SK-N-SH treated with all-trans-retinoic acid at 6 μM for 48 hours (cell line): ENCODE data around the gene ZHX3.

Experiments used
- ATAC-seq: fragments of 200-7000 bp; cut with Tn5 transposase; 3 replicates; pipeline ENCODE4 v1.9.1; 2020; ENCODE audit warnings: mild to moderate bottlenecking, moderate library complexity
- BACH2 ChIP-seq: fragments of 250-450 bp; sonication (Bioruptor Pico); IDR thresholded peaks from 2 replicates; pipeline ENCODE4 v1.9.0; 2021; ENCODE audit warnings: mild to moderate bottlenecking, borderline replicate concordance
- CSDC2 ChIP-seq: fragments of 250-450 bp; sonication (Bioruptor Pico); IDR thresholded peaks from 2 replicates; pipeline ENCODE4 v1.5.0; 2020; ENCODE audit warnings: mild to moderate bottlenecking, moderate library complexity
- ESRRG ChIP-seq: fragments of 250-450 bp; sonication (Bioruptor Pico); IDR thresholded peaks from 2 replicates; pipeline ENCODE4 v1.6.1; 2021; ENCODE audit warnings: mild to moderate bottlenecking
- GLIS3 ChIP-seq: fragments of 250-450 bp; sonication (Bioruptor Pico); IDR thresholded peaks from 2 replicates; pipeline ENCODE4 v1.5.0; 2020; ENCODE audit warnings: mild to moderate bottlenecking, moderate library complexity
- ISL1 ChIP-seq: fragments of 250-450 bp; sonication (Bioruptor Pico); IDR thresholded peaks from 2 replicates; pipeline ENCODE4 v2.1.2; 2022; ENCODE audit warnings: mild to moderate bottlenecking, moderate library complexity
- RARB ChIP-seq: fragments of 250-450 bp; sonication (Bioruptor Pico); IDR thresholded peaks from 2 replicates; pipeline ENCODE4 v1.8.0; 2021; ENCODE audit warnings: mild to moderate bottlenecking, moderate library complexity
- SNAI2 ChIP-seq: fragments of 250-450 bp; sonication (Bioruptor Pico); IDR thresholded peaks from 2 replicates; pipeline ENCODE4 v1.5.0; 2020; ENCODE audit warnings: mild to moderate bottlenecking, moderate library complexity
- TCF4 ChIP-seq: fragments of 250-450 bp; sonication (Bioruptor Pico); IDR thresholded peaks from 2 replicates; pipeline ENCODE4 v1.8.0; 2021; ENCODE audit warnings: mild to moderate bottlenecking, moderate library complexity, borderline replicate concordance
- TOX ChIP-seq: fragments of 250-450 bp; sonication (Bioruptor Pico); IDR thresholded peaks from 2 replicates; pipeline ENCODE4 v1.8.0; 2021; ENCODE audit warnings: mild to moderate bottlenecking, moderate library complexity, borderline replicate concordance
- ZC3H10 ChIP-seq: fragments of 250-450 bp; sonication (Bioruptor Pico); IDR thresholded peaks from 2 replicates; pipeline ENCODE4 v1.5.1; 2021; ENCODE audit warnings: mild to moderate bottlenecking, moderate library complexity
- ZFP3 ChIP-seq: fragments of 250-450 bp; sonication (Bioruptor Pico); IDR thresholded peaks from 2 replicates; pipeline ENCODE4 v1.5.0; 2020; ENCODE audit warnings: mild to moderate bottlenecking, moderate library complexity
- ZFP30 ChIP-seq: fragments of 450-650 bp; formaldehyde crosslinking; IDR thresholded peaks from 2 replicates; pipeline ENCODE4 v1.5.0; 2022; ENCODE audit warnings: mild to moderate bottlenecking, moderate library complexity
- ZNF565 ChIP-seq: fragments of 450-650 bp; formaldehyde crosslinking; conservative IDR thresholded peaks from 2 replicates; pipeline ENCODE4 v1.5.0; 2020; ENCODE audit warnings: low read depth, mild to moderate bottlenecking, moderate library complexity
- ZNF70 ChIP-seq: fragments of 450-650 bp; formaldehyde crosslinking; IDR thresholded peaks from 2 replicates; pipeline ENCODE4 v1.5.0; 2020; ENCODE audit warnings: mild to moderate bottlenecking, moderate library complexity
- TF ChIP-seq, protein P1 (sequence below): fragments of 250-450 bp; sonication (Bioruptor Pico); IDR thresholded peaks from 2 replicates; pipeline ENCODE4 v1.8.0; 2020; ENCODE audit warnings: mild to moderate bottlenecking, moderate library complexity, borderline replicate concordance
- TF ChIP-seq, protein P2 (sequence below): fragments of 250-450 bp; sonication (Bioruptor Pico); IDR thresholded peaks from 2 replicates; pipeline ENCODE4 v1.5.1; 2021; ENCODE audit warnings: mild to moderate bottlenecking, moderate library complexity
- TF ChIP-seq, protein P3 (sequence below): fragments of 250-450 bp; sonication (Bioruptor Pico); IDR thresholded peaks from 2 replicates; pipeline ENCODE4 v1.5.1; 2020; ENCODE audit warnings: low read depth, mild to moderate bottlenecking, moderate library complexity
- TF ChIP-seq, protein P4 (sequence below): fragments of 250-450 bp; sonication (Bioruptor Pico); IDR thresholded peaks from 2 replicates; pipeline ENCODE4 v1.5.0; 2020; ENCODE audit warnings: mild to moderate bottlenecking, moderate library complexity
- TF ChIP-seq, protein P5 (sequence below): fragments of 250-450 bp; sonication (Bioruptor Pico); IDR thresholded peaks from 2 replicates; pipeline ENCODE4 v1.8.0; 2021; ENCODE audit warnings: low read depth, mild to moderate bottlenecking, moderate library complexity, borderline replicate concordance

ZHX3 gene

DNA sequence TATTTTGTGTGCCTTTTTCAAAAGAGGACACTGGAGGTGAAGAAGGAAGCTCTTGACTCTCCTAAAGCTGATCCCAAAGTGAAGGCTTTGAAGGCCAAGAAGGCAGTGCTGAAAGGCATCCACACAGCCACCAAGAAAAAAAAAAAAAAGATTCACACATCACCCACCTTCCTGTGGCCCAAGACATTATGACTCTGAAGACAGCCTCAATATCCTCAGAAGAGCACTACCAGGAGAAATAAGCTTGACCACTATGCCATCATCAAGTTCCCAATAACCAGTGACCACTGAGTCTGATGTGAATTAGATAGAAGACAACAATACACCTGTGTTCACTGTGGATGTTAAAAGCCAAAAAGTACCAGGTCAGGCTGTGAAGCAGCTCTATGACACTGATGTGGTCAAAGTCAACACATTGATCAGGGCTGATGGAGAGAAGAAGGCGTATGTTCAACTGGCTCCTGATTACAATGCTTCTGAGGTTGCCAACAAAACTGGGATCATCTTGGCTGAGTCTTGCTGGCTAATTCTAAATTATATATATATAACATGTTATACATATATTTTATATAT lies 120.8 kb downstream of the ZHX3 start (continued):
- TF ChIP-seq, protein P1, sequence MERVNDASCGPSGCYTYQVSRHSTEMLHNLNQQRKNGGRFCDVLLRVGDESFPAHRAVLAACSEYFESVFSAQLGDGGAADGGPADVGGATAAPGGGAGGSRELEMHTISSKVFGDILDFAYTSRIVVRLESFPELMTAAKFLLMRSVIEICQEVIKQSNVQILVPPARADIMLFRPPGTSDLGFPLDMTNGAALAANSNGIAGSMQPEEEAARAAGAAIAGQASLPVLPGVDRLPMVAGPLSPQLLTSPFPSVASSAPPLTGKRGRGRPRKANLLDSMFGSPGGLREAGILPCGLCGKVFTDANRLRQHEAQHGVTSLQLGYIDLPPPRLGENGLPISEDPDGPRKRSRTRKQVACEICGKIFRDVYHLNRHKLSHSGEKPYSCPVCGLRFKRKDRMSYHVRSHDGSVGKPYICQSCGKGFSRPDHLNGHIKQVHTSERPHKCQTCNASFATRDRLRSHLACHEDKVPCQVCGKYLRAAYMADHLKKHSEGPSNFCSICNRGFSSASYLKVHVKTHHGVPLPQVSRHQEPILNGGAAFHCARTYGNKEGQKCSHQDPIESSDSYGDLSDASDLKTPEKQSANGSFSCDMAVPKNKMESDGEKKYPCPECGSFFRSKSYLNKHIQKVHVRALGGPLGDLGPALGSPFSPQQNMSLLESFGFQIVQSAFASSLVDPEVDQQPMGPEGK = no peak

DNA sequence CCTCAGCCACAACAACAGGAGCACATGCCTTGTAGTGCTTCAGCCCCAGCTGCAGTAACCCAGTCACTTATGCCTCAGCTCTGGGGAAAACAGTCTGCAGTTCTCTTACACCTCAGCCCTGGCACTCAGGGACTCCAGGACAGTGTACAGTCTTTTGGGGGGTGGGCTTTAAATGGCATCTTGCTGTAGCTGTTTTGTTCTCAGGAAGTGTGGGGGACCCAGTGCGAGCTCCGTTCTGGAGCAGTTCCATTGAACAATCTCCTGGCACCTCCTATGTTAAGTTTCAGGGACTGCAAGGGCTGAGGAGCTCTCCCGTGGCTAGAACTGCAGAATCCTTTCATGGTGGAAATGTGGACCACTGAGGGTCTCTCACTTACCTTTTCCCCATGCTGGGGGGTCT lies 125.0 kb downstream of the ZHX3 start:
- TF ChIP-seq, protein P2, sequence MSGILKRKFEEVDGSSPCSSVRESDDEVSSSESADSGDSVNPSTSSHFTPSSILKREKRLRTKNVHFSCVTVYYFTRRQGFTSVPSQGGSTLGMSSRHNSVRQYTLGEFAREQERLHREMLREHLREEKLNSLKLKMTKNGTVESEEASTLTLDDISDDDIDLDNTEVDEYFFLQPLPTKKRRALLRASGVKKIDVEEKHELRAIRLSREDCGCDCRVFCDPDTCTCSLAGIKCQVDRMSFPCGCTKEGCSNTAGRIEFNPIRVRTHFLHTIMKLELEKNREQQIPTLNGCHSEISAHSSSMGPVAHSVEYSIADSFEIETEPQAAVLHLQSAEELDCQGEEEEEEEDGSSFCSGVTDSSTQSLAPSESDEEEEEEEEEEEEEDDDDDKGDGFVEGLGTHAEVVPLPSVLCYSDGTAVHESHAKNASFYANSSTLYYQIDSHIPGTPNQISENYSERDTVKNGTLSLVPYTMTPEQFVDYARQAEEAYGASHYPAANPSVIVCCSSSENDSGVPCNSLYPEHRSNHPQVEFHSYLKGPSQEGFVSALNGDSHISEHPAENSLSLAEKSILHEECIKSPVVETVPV (CRISPR knock-in tag) = no peak
- TF ChIP-seq BACH2 (CRISPR knock-in tag) = no peak
- TF ChIP-seq, protein P3, sequence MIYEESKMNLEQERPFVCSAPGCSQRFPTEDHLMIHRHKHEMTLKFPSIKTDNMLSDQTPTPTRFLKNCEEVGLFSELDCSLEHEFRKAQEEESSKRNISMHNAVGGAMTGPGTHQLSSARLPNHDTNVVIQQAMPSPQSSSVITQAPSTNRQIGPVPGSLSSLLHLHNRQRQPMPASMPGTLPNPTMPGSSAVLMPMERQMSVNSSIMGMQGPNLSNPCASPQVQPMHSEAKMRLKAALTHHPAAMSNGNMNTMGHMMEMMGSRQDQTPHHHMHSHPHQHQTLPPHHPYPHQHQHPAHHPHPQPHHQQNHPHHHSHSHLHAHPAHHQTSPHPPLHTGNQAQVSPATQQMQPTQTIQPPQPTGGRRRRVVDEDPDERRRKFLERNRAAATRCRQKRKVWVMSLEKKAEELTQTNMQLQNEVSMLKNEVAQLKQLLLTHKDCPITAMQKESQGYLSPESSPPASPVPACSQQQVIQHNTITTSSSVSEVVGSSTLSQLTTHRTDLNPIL = no peak
- no peak for TF ChIP-seq SNAI2
- TF ChIP-seq CSDC2 (CRISPR knock-in tag) = no peak
- no peak for TF ChIP-seq ESRRG (CRISPR knock-in tag)
- TF ChIP-seq ZFP3 (CRISPR knock-in tag) = no peak
- no peak for TF ChIP-seq GLIS3 (CRISPR knock-in tag)
- TF ChIP-seq ZNF70 (CRISPR knock-in tag) = no peak
- TF ChIP-seq ZFP30 = no peak
- TF ChIP-seq, protein P1 = no peak
- no peak for TF ChIP-seq ISL1 (CRISPR knock-in tag)
- TF ChIP-seq, protein P4, sequence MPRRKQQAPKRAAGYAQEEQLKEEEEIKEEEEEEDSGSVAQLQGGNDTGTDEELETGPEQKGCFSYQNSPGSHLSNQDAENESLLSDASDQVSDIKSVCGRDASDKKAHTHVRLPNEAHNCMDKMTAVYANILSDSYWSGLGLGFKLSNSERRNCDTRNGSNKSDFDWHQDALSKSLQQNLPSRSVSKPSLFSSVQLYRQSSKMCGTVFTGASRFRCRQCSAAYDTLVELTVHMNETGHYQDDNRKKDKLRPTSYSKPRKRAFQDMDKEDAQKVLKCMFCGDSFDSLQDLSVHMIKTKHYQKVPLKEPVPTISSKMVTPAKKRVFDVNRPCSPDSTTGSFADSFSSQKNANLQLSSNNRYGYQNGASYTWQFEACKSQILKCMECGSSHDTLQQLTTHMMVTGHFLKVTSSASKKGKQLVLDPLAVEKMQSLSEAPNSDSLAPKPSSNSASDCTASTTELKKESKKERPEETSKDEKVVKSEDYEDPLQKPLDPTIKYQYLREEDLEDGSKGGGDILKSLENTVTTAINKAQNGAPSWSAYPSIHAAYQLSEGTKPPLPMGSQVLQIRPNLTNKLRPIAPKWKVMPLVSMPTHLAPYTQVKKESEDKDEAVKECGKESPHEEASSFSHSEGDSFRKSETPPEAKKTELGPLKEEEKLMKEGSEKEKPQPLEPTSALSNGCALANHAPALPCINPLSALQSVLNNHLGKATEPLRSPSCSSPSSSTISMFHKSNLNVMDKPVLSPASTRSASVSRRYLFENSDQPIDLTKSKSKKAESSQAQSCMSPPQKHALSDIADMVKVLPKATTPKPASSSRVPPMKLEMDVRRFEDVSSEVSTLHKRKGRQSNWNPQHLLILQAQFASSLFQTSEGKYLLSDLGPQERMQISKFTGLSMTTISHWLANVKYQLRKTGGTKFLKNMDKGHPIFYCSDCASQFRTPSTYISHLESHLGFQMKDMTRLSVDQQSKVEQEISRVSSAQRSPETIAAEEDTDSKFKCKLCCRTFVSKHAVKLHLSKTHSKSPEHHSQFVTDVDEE (CRISPR knock-in tag) = no peak
- no peak for ATAC-seq

DNA sequence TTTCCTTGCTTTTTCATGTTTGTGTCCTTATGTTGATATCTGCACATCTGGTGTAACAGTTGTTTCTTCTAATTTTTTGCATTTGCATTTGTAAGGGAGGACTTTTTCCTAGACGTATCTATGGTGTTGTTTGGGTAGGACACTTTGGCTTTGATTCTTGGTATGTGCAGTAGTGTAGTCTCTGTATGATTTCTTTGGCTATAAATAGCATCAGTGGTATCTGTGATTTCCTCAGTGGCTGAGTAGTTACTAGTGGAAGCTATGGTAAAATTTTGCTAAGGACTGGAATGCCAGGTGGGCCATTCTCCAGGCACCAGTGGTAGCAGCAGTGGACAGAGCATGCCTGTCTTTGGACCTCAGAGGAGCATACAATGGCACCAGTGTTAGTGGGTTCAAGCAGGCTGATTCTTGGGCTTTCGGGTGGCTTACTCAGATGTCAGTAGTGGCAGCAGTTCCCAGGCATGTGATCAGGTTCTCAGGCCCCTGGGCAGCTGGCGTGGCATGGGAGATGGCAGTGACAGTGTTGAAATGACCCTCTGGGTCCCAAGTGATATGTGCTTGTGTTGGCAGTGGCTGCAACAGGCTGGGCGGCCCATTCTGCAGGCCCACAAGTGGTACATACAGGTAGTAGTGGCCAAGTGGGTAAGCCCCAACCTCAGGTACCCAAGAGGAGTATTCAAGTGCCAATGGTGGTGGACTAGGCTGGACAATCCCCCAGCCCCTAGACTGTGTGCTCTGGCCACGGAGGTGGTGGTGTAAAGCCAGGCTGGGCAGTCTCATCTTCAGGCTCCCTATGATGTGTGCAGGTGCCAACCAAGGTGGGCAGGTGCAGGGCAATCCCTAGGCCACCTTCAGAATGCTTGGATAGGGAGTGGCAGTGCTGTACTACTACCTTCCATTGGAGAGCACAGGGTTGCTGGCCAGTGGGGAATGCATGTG lies 125.7 kb downstream of the ZHX3 start:
- TF ChIP-seq ZC3H10 (CRISPR knock-in tag) (no peak), RARB (no peak), TOX (no peak), CSDC2 (CRISPR knock-in tag) (no peak), ISL1 (CRISPR knock-in tag) (no peak), ZNF565 (no peak), BACH2 (CRISPR knock-in tag) (no peak), ZFP3 (CRISPR knock-in tag) (no peak), TCF4 (no peak)
- TF ChIP-seq, protein P5, sequence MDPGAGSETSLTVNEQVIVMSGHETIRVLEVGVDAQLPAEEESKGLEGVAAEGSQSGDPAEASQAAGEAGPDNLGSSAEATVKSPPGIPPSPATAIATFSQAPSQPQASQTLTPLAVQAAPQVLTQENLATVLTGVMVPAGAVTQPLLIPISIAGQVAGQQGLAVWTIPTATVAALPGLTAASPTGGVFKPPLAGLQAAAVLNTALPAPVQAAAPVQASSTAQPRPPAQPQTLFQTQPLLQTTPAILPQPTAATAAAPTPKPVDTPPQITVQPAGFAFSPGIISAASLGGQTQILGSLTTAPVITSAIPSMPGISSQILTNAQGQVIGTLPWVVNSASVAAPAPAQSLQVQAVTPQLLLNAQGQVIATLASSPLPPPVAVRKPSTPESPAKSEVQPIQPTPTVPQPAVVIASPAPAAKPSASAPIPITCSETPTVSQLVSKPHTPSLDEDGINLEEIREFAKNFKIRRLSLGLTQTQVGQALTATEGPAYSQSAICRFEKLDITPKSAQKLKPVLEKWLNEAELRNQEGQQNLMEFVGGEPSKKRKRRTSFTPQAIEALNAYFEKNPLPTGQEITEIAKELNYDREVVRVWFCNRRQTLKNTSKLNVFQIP (CRISPR knock-in tag) = no peak
- ATAC-seq = no peak
